Amniotic epithelial cell (primary cell): ENCODE results near the gene FBXO5.
A peak's percentile ranks its signal among the peaks of the same experiment; 100 is the strongest.
"Not testable (repeated sequence)": the region's sequence is repeated elsewhere in the genome, so short reads cannot be mapped to it uniquely, and the experiment has no call there.

Source experiments
- DNase-seq: peaks from one replicate; pipeline ENCODE4 v3.0.0-alpha.2; 2010; ENCODE audit warnings: low read depth

FBXO5 gene, protein sequence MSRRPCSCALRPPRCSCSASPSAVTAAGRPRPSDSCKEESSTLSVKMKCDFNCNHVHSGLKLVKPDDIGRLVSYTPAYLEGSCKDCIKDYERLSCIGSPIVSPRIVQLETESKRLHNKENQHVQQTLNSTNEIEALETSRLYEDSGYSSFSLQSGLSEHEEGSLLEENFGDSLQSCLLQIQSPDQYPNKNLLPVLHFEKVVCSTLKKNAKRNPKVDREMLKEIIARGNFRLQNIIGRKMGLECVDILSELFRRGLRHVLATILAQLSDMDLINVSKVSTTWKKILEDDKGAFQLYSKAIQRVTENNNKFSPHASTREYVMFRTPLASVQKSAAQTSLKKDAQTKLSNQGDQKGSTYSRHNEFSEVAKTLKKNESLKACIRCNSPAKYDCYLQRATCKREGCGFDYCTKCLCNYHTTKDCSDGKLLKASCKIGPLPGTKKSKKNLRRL

DNA sequence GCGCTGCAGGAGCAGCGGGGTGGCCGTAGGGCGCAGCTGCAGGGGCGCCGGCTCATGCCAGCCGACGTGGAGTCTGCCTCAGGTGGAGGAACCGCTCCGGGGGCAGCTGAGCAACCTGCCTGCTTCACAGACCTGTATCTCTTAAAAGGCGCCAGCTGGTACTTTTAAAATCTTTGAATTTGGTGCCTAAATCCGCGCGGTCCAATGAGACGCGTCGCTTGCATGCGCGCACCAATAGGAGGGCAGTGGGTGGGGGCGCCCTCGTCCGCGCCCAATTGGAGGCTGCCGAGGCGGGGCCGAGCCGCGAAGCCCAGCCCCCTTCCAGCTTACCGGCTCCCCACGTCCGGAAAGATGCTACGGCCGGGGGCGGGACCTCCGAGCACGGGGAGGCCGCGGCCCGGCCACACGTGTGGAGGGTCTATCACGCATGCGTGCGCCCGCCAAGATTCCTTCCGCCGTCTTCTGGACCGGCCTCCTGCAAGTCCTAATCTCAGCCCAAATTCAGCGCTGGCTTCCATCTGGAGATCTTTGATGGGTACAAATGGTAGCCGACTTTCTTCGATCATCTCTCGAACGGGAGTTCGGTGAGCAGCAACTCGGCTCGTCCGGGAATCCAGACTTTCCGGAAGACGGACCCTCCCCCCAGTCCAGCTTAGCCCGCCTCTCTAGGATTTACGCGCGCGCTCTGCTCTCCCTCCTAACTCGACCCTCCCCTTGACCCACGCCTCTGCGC lies at the start of gene FBXO5:
TSS of gene FBXO5 (minus strand) at position 138 of the 733 bp plus-strand sequence. CDS start at position 56, 82 bp downstream.
- DNase-seq = peak; percentile 96

- DNase-seq = peak; percentile 70
These were observed 49.5 kb upstream of the FBXO5 start for GRCh38 chr6:153032255-153032882.

- peak; percentile 26 for DNase-seq
These were observed 48.6 kb upstream of the FBXO5 start for GRCh38 chr6:153031335-153031955.

- no peak for DNase-seq
These were observed 46.1 kb upstream of the FBXO5 start for GRCh38 chr6:153028963-153029362.

DNA sequence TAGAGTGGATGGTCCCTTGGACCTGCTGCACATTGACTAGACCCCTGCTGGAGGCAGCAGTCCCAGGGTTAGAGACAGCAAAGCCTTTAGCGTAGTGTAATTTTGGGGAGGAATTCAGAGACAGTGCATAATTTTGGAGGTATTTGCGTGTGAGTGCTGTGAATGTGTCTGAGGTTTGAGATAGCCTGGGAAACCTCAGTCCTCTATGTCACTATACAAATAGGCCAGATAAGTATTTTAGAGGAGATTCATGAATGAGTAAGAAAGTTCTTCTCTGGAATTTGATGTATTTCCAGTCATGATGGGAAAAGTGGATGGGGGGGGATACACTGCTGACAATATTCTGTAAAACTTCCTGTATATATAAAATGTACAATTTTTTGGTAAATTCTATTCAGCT lies 45.4 kb upstream of the FBXO5 start:
- no peak for DNase-seq

GRCh38 chr6:153027480-153027879 lies 44.6 kb upstream of the FBXO5 start:
- no peak for DNase-seq

DNA sequence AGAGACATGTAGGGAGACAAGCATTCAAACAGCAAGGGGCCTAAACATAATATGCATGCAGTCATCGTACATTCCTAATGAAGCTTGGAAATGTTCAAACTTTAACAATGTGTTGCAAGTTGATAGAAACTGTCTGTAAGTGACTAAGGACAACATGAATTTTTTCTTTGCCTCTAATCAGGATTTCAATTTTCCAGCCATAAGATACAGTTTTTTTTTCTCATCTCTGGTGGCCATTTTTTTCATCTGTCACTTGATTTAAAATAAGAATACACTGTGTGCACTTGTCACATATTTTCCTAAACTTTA lies 41.8 kb upstream of the FBXO5 start:
- no peak for DNase-seq

DNA sequence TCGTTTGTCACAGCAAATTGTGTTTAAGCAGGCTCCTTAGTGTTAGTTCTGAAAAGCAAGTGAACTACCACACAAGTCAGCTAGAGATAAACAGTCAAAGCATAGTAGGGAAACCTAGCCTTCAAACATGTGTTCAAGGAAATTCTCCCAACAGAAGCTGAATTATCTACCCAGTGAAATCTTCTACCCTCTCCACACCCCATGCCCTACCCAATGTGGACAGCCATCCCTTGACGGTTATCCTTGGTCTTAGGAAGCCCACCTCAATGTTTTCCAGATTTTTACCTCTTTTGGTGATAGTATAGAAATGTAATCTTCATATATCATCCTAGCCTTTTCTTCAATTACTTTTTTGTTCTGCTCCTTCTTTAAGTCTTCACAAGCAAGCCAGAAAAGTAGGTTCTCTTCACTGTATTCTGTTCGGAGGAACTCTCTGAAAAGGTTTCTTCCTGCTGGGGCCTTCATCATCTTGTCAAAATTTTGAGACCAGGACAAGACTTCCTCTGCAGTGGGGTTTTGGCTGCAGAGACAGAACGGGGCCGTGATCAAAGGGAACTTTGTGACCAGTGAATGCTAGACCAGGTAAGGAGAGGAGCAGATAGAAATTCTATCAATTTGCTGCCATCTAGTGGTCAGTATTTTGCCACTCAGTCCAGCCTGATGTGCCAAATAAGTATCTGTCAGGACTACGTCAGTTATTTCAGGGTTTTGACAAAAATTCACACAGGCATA lies 41.3 kb upstream of the FBXO5 start:
- DNase-seq = peak; percentile 54

- no peak for DNase-seq
These were observed 35.5 kb upstream of the FBXO5 start for GRCh38 chr6:153018355-153018754.

- DNase-seq = no peak
These were observed 34.0 kb upstream of the FBXO5 start for GRCh38 chr6:153016846-153017245.

- DNase-seq = no peak
These were observed 32.3 kb upstream of the FBXO5 start for GRCh38 chr6:153015094-153015640.

GRCh38 chr6:153013438-153013837 lies 30.6 kb upstream of the FBXO5 start:
- no peak for DNase-seq

DNA sequence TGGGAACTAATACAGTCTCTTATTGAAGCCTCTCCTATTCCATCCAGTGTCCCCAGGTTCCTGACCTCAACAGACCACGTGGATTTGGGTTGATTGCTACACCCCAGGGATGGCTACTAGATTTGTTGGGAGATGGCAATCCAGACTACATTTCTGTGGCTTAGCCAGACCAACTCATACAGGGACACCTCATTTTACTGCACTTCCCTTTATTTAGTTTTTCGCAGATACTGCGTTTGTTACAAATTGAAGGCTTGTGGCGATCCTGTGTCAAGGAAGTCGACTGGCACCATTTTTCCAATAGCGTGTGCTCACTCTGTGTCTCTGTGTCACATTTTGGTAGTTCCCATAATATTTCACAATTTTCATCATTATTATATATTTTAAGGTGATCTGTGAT lies 30.0 kb upstream of the FBXO5 start:
- DNase-seq = no peak

GRCh38 chr6:153003366-153003690 lies 20.5 kb upstream of the FBXO5 start:
- no peak for DNase-seq

DNA sequence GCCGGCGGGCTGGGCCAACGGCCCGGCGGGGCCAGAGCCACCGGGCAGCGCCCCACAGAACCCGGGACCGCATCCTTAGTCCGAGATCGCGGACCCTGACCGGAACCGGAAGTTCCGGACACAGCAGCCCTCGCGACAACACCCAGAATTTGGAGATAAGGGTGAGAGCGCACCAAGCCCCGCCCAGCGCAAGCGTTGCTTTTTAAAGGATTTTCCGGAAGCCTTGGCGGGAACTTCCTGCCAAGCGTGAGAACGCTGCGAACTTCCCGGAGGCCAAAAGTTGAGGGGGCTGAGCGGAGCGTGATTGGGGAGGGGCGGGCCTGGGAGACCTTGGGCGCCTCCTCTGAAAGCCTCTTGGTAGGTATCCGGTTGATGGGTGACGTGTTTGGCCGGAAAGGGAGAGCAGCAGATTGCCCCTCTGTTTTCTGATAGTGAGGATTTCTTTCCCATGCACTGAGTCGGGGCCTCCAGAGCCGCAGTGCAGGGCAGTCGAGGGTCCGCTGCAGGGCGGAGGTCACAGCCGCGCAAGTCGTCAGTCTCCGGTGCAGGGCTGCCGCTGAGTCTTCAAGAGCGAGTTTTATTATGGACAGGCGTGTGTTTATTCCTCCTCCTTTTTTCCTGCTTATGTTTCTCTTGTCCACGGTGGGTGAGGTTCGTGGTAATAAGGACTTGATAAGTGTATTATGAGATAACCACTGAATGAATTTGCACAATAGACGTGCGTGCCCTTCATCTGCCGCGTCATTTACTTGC lies 19.9 kb upstream of the FBXO5 start, which contains the start of gene MTRF1L:
TSS of gene MTRF1L (minus strand) at position 97 of the 753 bp plus-strand sequence. CDS start at position 73, 24 bp downstream.
- peak; percentile 97 for DNase-seq

DNA sequence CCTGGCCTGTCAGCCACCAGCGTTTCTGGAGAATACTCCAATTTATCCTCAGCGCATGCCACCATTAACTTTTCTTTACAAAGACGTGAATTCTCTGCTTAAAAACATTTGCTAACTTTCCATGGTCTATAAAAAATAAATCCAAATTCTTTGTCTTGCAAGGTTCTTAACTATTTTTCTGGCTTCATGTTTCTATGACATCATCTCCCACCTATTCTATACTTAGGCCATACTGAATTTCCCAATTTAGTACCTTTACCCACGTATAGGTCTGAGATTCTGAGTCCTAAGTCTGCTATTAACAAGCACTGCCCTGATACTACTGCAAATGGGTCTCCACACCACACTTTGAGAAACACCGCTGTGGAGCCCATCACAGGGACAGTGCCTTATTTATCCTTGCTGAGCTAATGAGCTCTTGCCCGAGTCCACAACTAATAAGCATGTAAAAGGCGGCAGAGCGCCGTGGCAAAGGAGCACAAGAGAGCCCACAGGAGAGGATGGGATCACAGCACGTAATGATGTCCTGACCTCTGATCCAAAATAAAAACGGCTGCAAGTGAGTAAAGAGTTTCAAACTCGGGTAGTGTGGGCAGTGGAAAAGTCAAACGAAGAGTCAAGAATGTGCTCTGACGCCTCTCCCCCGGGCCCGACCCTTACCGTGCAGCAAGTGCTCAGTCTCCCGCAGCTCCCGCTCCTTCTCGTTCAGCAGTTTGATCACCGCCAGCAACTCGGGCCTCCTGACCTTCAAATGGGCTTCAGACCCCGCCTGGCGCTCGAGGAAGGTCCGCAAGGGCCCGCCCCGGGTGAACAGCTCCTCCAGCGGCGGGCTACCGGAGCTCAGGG lies 19.1 kb upstream of the FBXO5 start:
- DNase-seq = no peak

DNA sequence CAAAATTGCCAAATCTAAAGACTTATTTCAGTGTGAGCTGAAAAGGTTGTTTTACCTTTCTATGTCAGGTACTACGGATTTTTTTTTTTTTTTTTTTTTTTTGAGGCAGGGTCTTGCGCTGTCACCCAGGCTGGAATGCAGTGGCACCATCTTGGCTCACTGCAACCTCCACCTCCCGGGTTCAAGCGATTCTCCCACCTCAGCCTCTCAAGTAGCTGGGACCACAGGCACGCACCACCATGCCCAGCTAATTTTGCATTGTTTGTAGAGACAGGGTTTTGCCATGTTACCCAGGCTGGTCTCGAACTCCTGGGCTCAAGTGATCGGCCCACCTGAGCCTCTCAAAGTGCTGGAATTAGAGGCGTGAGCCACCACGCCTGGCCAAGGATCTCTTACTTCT lies 17.9 kb upstream of the FBXO5 start:
- DNase-seq = not testable (repeated sequence)

DNA sequence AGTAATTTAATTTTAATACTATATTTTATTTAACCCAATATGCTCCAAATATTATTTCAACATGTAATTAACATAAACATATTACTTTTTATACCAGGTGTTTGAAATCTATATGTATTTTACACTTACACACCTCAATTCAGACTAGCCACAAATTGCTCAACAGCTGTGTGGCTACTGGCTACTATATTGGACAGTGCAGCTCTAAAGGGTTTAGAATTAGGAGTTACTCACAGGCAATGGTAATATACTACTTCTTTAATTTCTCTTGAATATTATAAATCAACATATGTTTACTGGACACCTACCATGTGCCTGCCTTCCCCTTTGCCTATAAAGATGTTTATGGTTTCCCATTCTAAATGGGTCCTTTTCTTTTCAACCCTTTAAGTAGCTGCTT lies 17.4 kb upstream of the FBXO5 start:
- no peak for DNase-seq

DNA sequence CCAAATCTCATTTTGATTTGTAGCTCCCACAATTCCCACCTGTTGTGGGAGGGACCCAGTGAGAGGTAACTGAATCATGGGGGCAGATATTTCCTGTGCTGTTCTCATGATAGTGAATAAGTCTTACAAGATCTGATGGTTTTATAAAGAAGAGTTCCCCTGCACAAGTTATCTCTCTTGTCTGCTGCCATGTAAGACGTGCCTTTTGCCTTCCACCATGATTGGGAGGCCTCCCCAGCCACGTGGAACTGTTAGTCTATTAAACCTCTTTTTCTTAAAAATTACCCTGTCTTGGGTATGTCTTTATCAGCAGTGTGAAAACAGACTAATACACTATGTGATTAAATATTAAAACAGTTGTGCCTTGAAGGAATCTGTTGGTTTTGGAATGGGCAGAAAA lies 16.7 kb upstream of the FBXO5 start:
- not testable (repeated sequence) for DNase-seq

GRCh38 chr6:152993847-152994246 lies 11.0 kb upstream of the FBXO5 start:
- no peak for DNase-seq
